HL-60 (cell line): Measurements from ENCODE around the gene RGS6.

Source experiments
- CTCF ChIP-seq: IDR thresholded peaks from one replicate; pipeline ENCODE4 v1.5.1; 2011; ENCODE audit warnings: low read length, control low read depth, inconsistent platforms; ENCODE audit not compliant: insufficient read depth
- POLR2AphosphoS5 ChIP-seq: IDR thresholded peaks from 2 replicates; pipeline ENCODE4 v1.6.1; 2012; ENCODE audit warnings: low read depth
- REST ChIP-seq: IDR thresholded peaks from 2 replicates; pipeline ENCODE4 v1.6.1; 2012; ENCODE audit warnings: low read depth; ENCODE audit not compliant: insufficient replicate concordance
- SPI1 ChIP-seq: IDR thresholded peaks from 2 replicates; pipeline ENCODE4 v1.6.1; 2012; ENCODE audit warnings: low read depth, mild to moderate bottlenecking, borderline replicate concordance

GRCh38 chr14:72552236-72552635 lies 620.0 kb downstream of the RGS6 start:
- TF ChIP-seq POLR2AphosphoS5, result no peak
- no peak for TF ChIP-seq CTCF
- TF ChIP-seq REST, result no peak
- TF ChIP-seq SPI1, result no peak
